Body of pancreas (tissue), 4 donors: ENCODE measurements around the gene SRSF1. TPM values are rescaled to one million over a fixed set of nuclear protein-coding genes. Genes with fewer than 3 reads are reported as not detected.

Experiments
- ATAC-seq: fragments of 150-250 bp; one replicate; pipeline ENCODE4 v1.9.1; 2016
- DNase-seq, 4 donors: peaks; one replicate each; pipeline ENCODE4 v3.0.0-alpha.2; 2019
- H3K27ac ChIP-seq, 4 donors: fragments of 200-600 bp; sonication (generic); 1 replicate in 3 of 4; 2 replicates in 1 of 4; pipeline versions ENCODE4 v1.5.1 to v1.6.1; 2016 to 2019; ENCODE audit warnings: mild to moderate bottlenecking in 1 of 4, mixed read lengths in 1 of 4, moderate library complexity in 1 of 4
- H3K27me3 ChIP-seq, 2 donors: fragments of 200-600 bp; sonication (generic); one replicate each; pipeline ENCODE4 v1.6.0; 2016; ENCODE audit warnings: mild to moderate bottlenecking in 1 of 2
- H3K36me3 ChIP-seq, 2 donors: fragments of 200-600 bp; sonication (generic); replicated peaks in 1 of 2; 2 replicates each; pipeline ENCODE4 v1.5.1; 2016; ENCODE audit warnings: low read depth in 2 of 2; ENCODE audit not compliant: insufficient read depth in 1 of 2
- H3K4me1 ChIP-seq: fragments of 200-600 bp; sonication (generic); one replicate; pipeline ENCODE4 v1.6.0; 2016
- H3K4me3 ChIP-seq, 2 donors: fragments of 200-600 bp; sonication (generic); 1 replicate in 1 of 2; 2 replicates in 1 of 2; pipeline ENCODE4 v1.5.1; 2016 to 2019
- H3K9me3 ChIP-seq, 3 donors: fragments of 200-600 bp; sonication (generic); 1 replicate in 2 of 3; 2 replicates in 1 of 3; pipeline ENCODE4 v1.5.1; 2016
- CTCF ChIP-seq, 7 experiments: fragments of 450-650 bp in 4 of 7; fragments of 200-600 bp in 3 of 7; sonication (generic) in 3 of 7; IDR thresholded peaks; one replicate each; pipeline ENCODE4 v1.5.1; 2016 to 2019; ENCODE audit warnings: antibody characterized with exemption in 7 of 7
- POLR2A ChIP-seq, 3 donors: fragments of 450-650 bp; IDR thresholded peaks; one replicate each; pipeline ENCODE4 v1.6.1; 2016; ENCODE audit warnings: antibody characterized with exemption in 3 of 3, mild to moderate bottlenecking in 2 of 3
- WGBS, 2 donors: methylation state at CpG; one replicate each; pipeline ENCODE4 v1.1.5; 2017; 5-methylcytosine and 5-hydroxymethylcytosine counted together
- intact Hi-C: fragments of 100-400 bp; cut with DNase I; formaldehyde crosslinking; loops from one replicate; pipeline ENCODE4 v1.15.1; 2023
- total RNA-seq, 2 donors: library from RNA; depleted of rRNA; stranded (reverse); fragments of >200 nt; gene quantifications; one replicate each; pipeline ENCODE4 v1.1.0, GENCODE V29; 2016

Gene SRSF1
- total RNA-seq, 2 donors from 2014 or later, result 76.0 to 139 TPM

GRCh38 chr17:58020401-58020800 lies 13.4 kb upstream of the SRSF1 start:
- no peak for TF ChIP-seq CTCF (IDR thresholded peaks at IDR 0.05)
- TF ChIP-seq POLR2A (IDR thresholded peaks at IDR 0.05), result no peak
- Histone ChIP-seq H3K36me3 (no peaks in the 10 kb centered on the region), H3K4me1 (peaks cover 4% of the 10 kb centered on the region), H3K4me3 (no peak overlapping the region), H3K27me3 (no peaks in the 10 kb centered on the region), H3K9me3 (no peaks in the 10 kb centered on the region), H3K27ac (no peak overlapping the region)
- 77 to 78% methylated on average over 9 of the region's 9 CpGs for WGBS, 2 donors
- intact Hi-C loops, result no loop called here
- DNase-seq, result no peak
- ATAC-seq, result no peak

- Histone ChIP-seq H3K4me1 (peaks cover 4% of the 10 kb centered on the region), H3K36me3 (no peaks in the 10 kb centered on the region), H3K27ac (no peak overlapping the region), H3K4me3 (no peak overlapping the region), H3K27me3 (no peaks in the 10 kb centered on the region), H3K9me3 (no peaks in the 10 kb centered on the region)
- DNase-seq, result no peak
- no peak for ATAC-seq
- TF ChIP-seq CTCF (IDR thresholded peaks at IDR 0.05), result no peak
- no peak for TF ChIP-seq POLR2A (IDR thresholded peaks at IDR 0.05)
- intact Hi-C loops, result loop anchor here (10.0 kb wide), 1 partner anchor 95 kb away; no protein-coding TSS in a partner anchor
Observed at GRCh38 chr17:58019521-58019920, 12.5 kb upstream of the SRSF1 start.

GRCh38 chr17:58019039-58019438 lies 12.0 kb upstream of the SRSF1 start:
- WGBS, 2 donors, result 67 to 76% methylated on average over 3 of the region's 3 CpGs
- ATAC-seq (no peak), DNase-seq (no peak)
- Histone ChIP-seq H3K36me3 (no peaks in the 10 kb centered on the region), H3K27me3 (no peaks in the 10 kb centered on the region), H3K27ac (no peak overlapping the region), H3K9me3 (no peaks in the 10 kb centered on the region), H3K4me3 (no peak overlapping the region), H3K4me1 (peaks cover 4% of the 10 kb centered on the region)
- TF ChIP-seq POLR2A (IDR thresholded peaks at IDR 0.05) (no peak), CTCF (IDR thresholded peaks at IDR 0.05) (no peak)
- intact Hi-C loops, result loop anchor here (10.0 kb wide), 1 partner anchor 96 kb away; no protein-coding TSS in a partner anchor

GRCh38 chr17:58010067-58010799 lies 3.2 kb upstream of the SRSF1 start:
- no peak for DNase-seq

More at GRCh38 chr17:58010067-58010799, 3.2 kb upstream of the SRSF1 start:
- no peak for ATAC-seq
- H3K4me3 ChIP-seq, result no peak overlapping the region
- H3K9me3 ChIP-seq, result no peaks in the 10 kb centered on the region
- peaks cover 14% of the 10 kb centered on the region for H3K4me1 ChIP-seq
- H3K36me3 ChIP-seq, result no peaks in the 10 kb centered on the region
- no peak overlapping the region for H3K27ac ChIP-seq
- TF ChIP-seq POLR2A (IDR thresholded peaks at IDR 0.05), result no peak
- TF ChIP-seq CTCF (IDR thresholded peaks at IDR 0.05), result no peak
- H3K27me3 ChIP-seq, result no peaks in the 10 kb centered on the region
- intact Hi-C loops, result loop anchor here (10.0 kb wide), 1 partner anchor 105 kb away; no protein-coding TSS in a partner anchor
- 88 to 97% methylated on average over 10 of the region's 10 CpGs for WGBS, 2 donors
